Endodermal cell (in vitro differentiated cells): ENCODE measurements around the gene PIK3R2. TPM values are rescaled to one million over a fixed set of nuclear protein-coding genes. Genes with fewer than 3 reads are reported as not detected.
A peak's percentile ranks its signal among the peaks of the same experiment; 100 is the strongest.

Experiments used
- DNase-seq: peaks from one replicate; pipeline ENCODE4 v3.0.0-alpha.2; 2017
- H3K27ac ChIP-seq: 2 replicates; pipeline ENCODE4 v1.5.1; 2013; ENCODE audit warnings: mild to moderate bottlenecking, low read depth, low read length, moderate library complexity
- H3K27me3 ChIP-seq: 2 replicates; pipeline ENCODE4 v1.6.1; 2013; ENCODE audit warnings: mild to moderate bottlenecking, low read length, moderate library complexity; ENCODE audit not compliant: insufficient read depth, control insufficient read depth, poor library complexity, severe bottlenecking
- H3K36me3 ChIP-seq: 2 replicates; pipeline ENCODE4 v1.7.0; 2013; ENCODE audit warnings: mild to moderate bottlenecking, low read length, moderate library complexity; ENCODE audit not compliant: control insufficient read depth, insufficient read depth
- H3K4me1 ChIP-seq: one replicate; pipeline ENCODE4 v1.7.0; 2013; ENCODE audit warnings: low read length; ENCODE audit not compliant: control insufficient read depth, insufficient read depth
- H3K4me3 ChIP-seq: 2 replicates; pipeline ENCODE4 v1.5.1; 2013; ENCODE audit warnings: mild to moderate bottlenecking, low read length, moderate library complexity
- H3K9ac ChIP-seq: 2 replicates; pipeline ENCODE4 v1.6.1; 2013; ENCODE audit warnings: mild to moderate bottlenecking, low read length, moderate library complexity; ENCODE audit not compliant: poor library complexity, severe bottlenecking; ENCODE audit errors: extremely low read depth
- H3K9me3 ChIP-seq: 2 replicates; pipeline ENCODE4 v1.6.1; 2013; ENCODE audit warnings: mild to moderate bottlenecking, low read length, moderate library complexity; ENCODE audit not compliant: control insufficient read depth
- H3K27ac Mint-ChIP-seq: 2 replicates; pipeline ENCODE4 v1.8.0; 2020; ENCODE audit warnings: mixed read lengths
- H3K27me3 Mint-ChIP-seq: 2 replicates; pipeline ENCODE4 v1.8.0; 2021; ENCODE audit warnings: mild to moderate bottlenecking, mixed read lengths; ENCODE audit not compliant: insufficient read depth
- H3K36me3 Mint-ChIP-seq: 2 replicates; pipeline ENCODE4 v1.8.0; 2020; ENCODE audit warnings: low read depth, mixed read lengths
- H3K4me1 Mint-ChIP-seq: 2 replicates; pipeline ENCODE4 v1.8.0; 2020; ENCODE audit warnings: mixed read lengths
- H3K4me3 Mint-ChIP-seq: 2 replicates; pipeline ENCODE4 v1.8.0; 2020; ENCODE audit warnings: mild to moderate bottlenecking, moderate library complexity, mixed read lengths
- H3K9me3 Mint-ChIP-seq: 2 replicates; pipeline ENCODE4 v1.8.0; 2020; ENCODE audit warnings: mild to moderate bottlenecking, mixed read lengths
- WGBS, 2 experiments: methylation state at CpG; one replicate each; pipeline versions ENCODE4 v1.1.5 to v1.1.7; 2013; ENCODE audit warnings: missing lambda C conversion rate in 2 of 2, mixed read lengths in 1 of 2; ENCODE audit not compliant: insufficient coverage in 1 of 2, insufficient read length in 1 of 2; 5-methylcytosine and 5-hydroxymethylcytosine counted together
- total RNA-seq, 2 donors: library from RNA; stranded (reverse); fragmentation: NEBNext Ultra II Directional in 1 of 2; extraction: Animal tissue kit (Norgen Biotek cat#: 25700) in 1 of 2; gene quantifications; 2 replicates in 1 of 2; 3 replicates in 1 of 2; pipeline ENCODE4 v1.2.1, GENCODE V29; 2021
- TF ChIP-seq, protein P1 (sequence below): fragments of 200-600 bp; sonication (generic); conservative IDR thresholded peaks from 2 replicates; pipeline ENCODE4 v1.5.0; 2021; ENCODE audit warnings: antibody characterized with exemption, mild to moderate bottlenecking

The PIK3R2 gene
- total RNA-seq, 2 donors from 2014 or later, result 52.9 to 58.8 TPM

DNA sequence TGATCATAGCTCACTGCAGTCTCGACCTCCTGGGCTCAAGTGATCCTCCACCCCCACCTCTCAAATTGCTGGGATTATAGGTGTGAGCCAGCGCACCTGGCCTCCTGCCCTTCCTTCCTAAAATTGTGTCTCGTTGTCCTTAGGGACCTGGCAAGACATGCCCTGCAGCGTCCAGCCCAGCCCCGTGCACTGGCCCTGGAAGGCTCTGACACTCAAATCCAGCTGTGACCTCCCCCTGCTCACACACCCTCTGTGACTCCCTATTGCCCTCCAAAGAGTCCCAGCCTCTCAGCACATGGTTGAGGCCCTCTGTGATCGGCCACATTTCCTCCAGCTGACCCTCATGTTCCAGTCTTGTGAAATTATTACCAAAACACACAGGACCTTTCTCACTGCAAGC lies 45.0 kb downstream of the PIK3R2 start:
- H3K27ac Mint-ChIP-seq, result no peak overlapping the region

DNA sequence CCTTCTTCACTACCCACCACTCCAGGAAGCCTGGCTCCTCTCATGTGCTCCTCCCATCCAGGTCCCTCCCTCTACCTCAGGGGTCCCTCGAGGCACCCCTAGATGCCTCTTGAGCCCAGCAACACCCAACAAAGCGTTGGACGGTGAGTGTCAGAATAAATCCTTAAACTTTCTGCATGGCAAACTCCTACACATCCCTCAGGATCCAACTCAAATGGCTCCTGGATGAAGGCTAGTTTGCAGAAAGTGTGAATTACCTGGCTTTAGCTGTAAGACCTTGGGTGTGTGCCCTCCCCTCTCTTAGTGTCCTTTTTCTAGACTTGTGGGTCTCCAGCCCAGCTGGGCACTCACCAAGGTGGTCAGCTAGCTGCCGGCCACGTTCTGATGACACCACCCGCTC lies 45.4 kb downstream of the PIK3R2 start:
- no peak for DNase-seq
- Histone ChIP-seq H3K9ac (no peak overlapping the region), H3K36me3 (peaks cover 8% of the 10 kb centered on the region), H3K9me3 (no peaks in the 10 kb centered on the region), H3K4me1 (no peaks in the 10 kb centered on the region), H3K27ac (no peak overlapping the region), H3K4me3 (no peak overlapping the region), H3K27me3 (peaks cover 4% of the 10 kb centered on the region)
- no peak overlapping the region for H3K4me3 Mint-ChIP-seq
- 97% methylated on average over 6 of the region's 6 CpGs; no CpG with 5 or more reads in 1 of the 2 experiments for WGBS, 2 experiments
- H3K27me3 Mint-ChIP-seq, result peaks cover 10% of the 10 kb centered on the region
- no peak overlapping the region for H3K27ac Mint-ChIP-seq
- peaks cover 22% of the 10 kb centered on the region for H3K36me3 Mint-ChIP-seq
- TF ChIP-seq, protein P1, sequence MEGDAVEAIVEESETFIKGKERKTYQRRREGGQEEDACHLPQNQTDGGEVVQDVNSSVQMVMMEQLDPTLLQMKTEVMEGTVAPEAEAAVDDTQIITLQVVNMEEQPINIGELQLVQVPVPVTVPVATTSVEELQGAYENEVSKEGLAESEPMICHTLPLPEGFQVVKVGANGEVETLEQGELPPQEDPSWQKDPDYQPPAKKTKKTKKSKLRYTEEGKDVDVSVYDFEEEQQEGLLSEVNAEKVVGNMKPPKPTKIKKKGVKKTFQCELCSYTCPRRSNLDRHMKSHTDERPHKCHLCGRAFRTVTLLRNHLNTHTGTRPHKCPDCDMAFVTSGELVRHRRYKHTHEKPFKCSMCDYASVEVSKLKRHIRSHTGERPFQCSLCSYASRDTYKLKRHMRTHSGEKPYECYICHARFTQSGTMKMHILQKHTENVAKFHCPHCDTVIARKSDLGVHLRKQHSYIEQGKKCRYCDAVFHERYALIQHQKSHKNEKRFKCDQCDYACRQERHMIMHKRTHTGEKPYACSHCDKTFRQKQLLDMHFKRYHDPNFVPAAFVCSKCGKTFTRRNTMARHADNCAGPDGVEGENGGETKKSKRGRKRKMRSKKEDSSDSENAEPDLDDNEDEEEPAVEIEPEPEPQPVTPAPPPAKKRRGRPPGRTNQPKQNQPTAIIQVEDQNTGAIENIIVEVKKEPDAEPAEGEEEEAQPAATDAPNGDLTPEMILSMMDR, result no peak
- peaks cover 7% of the 10 kb centered on the region for H3K4me1 Mint-ChIP-seq
- H3K9me3 Mint-ChIP-seq, result no peaks in the 10 kb centered on the region

More for the DNA sequence above, 45.0 kb downstream of the PIK3R2 start:
- Mint-ChIP-seq H3K4me3 (no peak overlapping the region), H3K27me3 (peaks cover 6% of the 10 kb centered on the region), H3K36me3 (peaks cover 22% of the 10 kb centered on the region), H3K9me3 (no peaks in the 10 kb centered on the region), H3K4me1 (peaks cover 5% of the 10 kb centered on the region)
- Histone ChIP-seq H3K9me3 (no peaks in the 10 kb centered on the region), H3K36me3 (peaks cover 8% of the 10 kb centered on the region), H3K9ac (no peak overlapping the region), H3K4me1 (no peaks in the 10 kb centered on the region), H3K4me3 (no peak overlapping the region), H3K27ac (no peak overlapping the region), H3K27me3 (no peaks in the 10 kb centered on the region)
- no peak for DNase-seq
- TF ChIP-seq, protein P1, result no peak
- WGBS, 2 experiments, result 71 to 82% methylated on average over 3 to 6 of the region's 6 CpGs

DNA sequence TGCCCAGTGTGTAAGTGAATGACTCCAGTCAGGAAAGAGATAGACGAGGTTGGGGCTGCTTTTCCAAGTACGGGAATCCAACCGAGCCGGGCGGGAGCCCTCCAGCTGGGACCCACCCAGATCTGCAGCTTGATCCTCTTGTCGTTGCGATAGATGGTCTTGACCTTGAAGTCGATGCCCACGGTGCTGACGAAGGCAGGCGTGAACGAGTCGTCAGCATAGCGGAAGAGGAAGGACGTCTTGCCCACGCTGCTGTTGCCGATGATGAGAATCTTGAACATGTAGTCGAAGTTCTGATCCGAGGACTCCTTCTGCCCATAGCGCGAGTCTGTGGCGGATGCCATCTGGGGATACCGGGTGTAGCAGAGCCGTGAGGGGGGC lies 49.4 kb downstream of the PIK3R2 start:
- peak overlapping the region; percentile 32 for H3K4me3 Mint-ChIP-seq
- TF ChIP-seq, protein P1, result no peak
- 92 to 95% methylated on average over 24 of the region's 24 CpGs for WGBS, 2 experiments
- H3K36me3 Mint-ChIP-seq, result peaks cover 14% of the 10 kb centered on the region
- peaks cover 13% of the 10 kb centered on the region for H3K27me3 Mint-ChIP-seq
- no peaks in the 10 kb centered on the region for H3K9me3 Mint-ChIP-seq
- no peak overlapping the region for H3K27ac ChIP-seq
- no peak for DNase-seq
- no peaks in the 10 kb centered on the region for H3K4me1 ChIP-seq
- peaks cover 5% of the 10 kb centered on the region for H3K27me3 ChIP-seq
- H3K9me3 ChIP-seq, result no peaks in the 10 kb centered on the region
- no peaks in the 10 kb centered on the region for H3K36me3 ChIP-seq
- H3K9ac ChIP-seq, result no peak overlapping the region
- no peak overlapping the region for H3K27ac Mint-ChIP-seq
- H3K4me1 Mint-ChIP-seq, result peaks cover 6% of the 10 kb centered on the region
- no peak overlapping the region for H3K4me3 ChIP-seq
